H9 (cell line): Measurements from ENCODE around the gene FMN1. TPM values are rescaled to one million over a fixed set of nuclear protein-coding genes. Genes with fewer than 3 reads are reported as not detected.

Experiments
- DNase-seq: peaks from one replicate; pipeline ENCODE4 v3.0.0-alpha.2; 2017
- H2AFZ ChIP-seq: one replicate; pipeline ENCODE4 v1.6.1; 2013; ENCODE audit warnings: mild to moderate bottlenecking, low read length, control low read depth, moderate library complexity
- H2AK5ac ChIP-seq: 2 replicates; pipeline ENCODE4 v1.6.1; 2013; ENCODE audit warnings: low read length, control low read depth, mixed read lengths; ENCODE audit not compliant: insufficient read length
- H2BK120ac ChIP-seq: one replicate; pipeline ENCODE4 v1.6.1; 2013; ENCODE audit warnings: low read depth, mild to moderate bottlenecking, low read length, control low read depth, inconsistent platforms; ENCODE audit not compliant: poor library complexity, severe bottlenecking
- H2BK12ac ChIP-seq: 2 replicates; pipeline ENCODE4 v1.6.1; 2013; ENCODE audit warnings: low read length, control low read depth, mixed read lengths, low read depth; ENCODE audit not compliant: insufficient read length
- H2BK15ac ChIP-seq: 2 replicates; pipeline ENCODE4 v1.6.1; 2013; ENCODE audit warnings: low read depth, low read length, control low read depth
- H2BK20ac ChIP-seq: one replicate; pipeline ENCODE4 v1.6.1; 2013; ENCODE audit warnings: low read depth, mild to moderate bottlenecking, low read length, control low read depth, inconsistent platforms; ENCODE audit not compliant: poor library complexity, severe bottlenecking
- H2BK5ac ChIP-seq: 2 replicates; pipeline ENCODE4 v1.6.1; 2013; ENCODE audit warnings: low read length, control low read depth, mixed read lengths; ENCODE audit not compliant: insufficient read length
- H3K14ac ChIP-seq: 2 replicates; pipeline ENCODE4 v1.6.1; 2013; ENCODE audit warnings: low read length, control low read depth; ENCODE audit not compliant: insufficient read depth
- H3K18ac ChIP-seq: 2 replicates; pipeline ENCODE4 v1.6.1; 2013; ENCODE audit warnings: low read depth, mild to moderate bottlenecking, mixed read lengths, low read length, control low read depth; ENCODE audit not compliant: insufficient read length
- H3K23ac ChIP-seq: 2 replicates; pipeline ENCODE4 v1.6.1; 2013; ENCODE audit warnings: low read length, control low read depth, mixed read lengths, low read depth; ENCODE audit not compliant: insufficient read length
- H3K23me2 ChIP-seq: 2 replicates; pipeline ENCODE4 v1.6.1; 2013; ENCODE audit warnings: low read depth, mild to moderate bottlenecking, mixed read lengths, low read length, control low read depth; ENCODE audit not compliant: insufficient read length, poor library complexity, severe bottlenecking
- H3K27ac ChIP-seq: 2 replicates; pipeline ENCODE4 v1.5.1; 2013; ENCODE audit warnings: low read length, control low read depth, mixed read lengths, low read depth; ENCODE audit not compliant: insufficient read length
- H3K27me3 ChIP-seq: 2 replicates; pipeline ENCODE4 v1.6.1; 2013; ENCODE audit warnings: low read length, control low read depth, inconsistent platforms; ENCODE audit not compliant: insufficient read depth
- H3K4ac ChIP-seq: 2 replicates; pipeline ENCODE4 v1.6.1; 2013; ENCODE audit warnings: low read depth, mild to moderate bottlenecking, control low read depth, inconsistent platforms, low read length, moderate library complexity
- H3K4me1 ChIP-seq: 2 replicates; pipeline ENCODE4 v1.6.1; 2013; ENCODE audit warnings: low read length, control low read depth, inconsistent platforms; ENCODE audit not compliant: insufficient read depth
- H3K4me2 ChIP-seq: 2 replicates; pipeline ENCODE4 v1.6.1; 2013; ENCODE audit warnings: low read length, control low read depth, mixed read lengths; ENCODE audit not compliant: insufficient read length, insufficient read depth
- H3K56ac ChIP-seq: 2 replicates; pipeline ENCODE4 v1.6.1; 2013; ENCODE audit warnings: low read depth, mild to moderate bottlenecking, mixed read lengths, low read length, control low read depth; ENCODE audit not compliant: insufficient read length
- H3K79me1 ChIP-seq: 2 replicates; pipeline ENCODE4 v1.6.1; 2013; ENCODE audit warnings: low read depth, mild to moderate bottlenecking, moderate library complexity, low read length, control low read depth, inconsistent platforms; ENCODE audit not compliant: insufficient read depth, poor library complexity, severe bottlenecking
- H3K79me2 ChIP-seq: 2 replicates; pipeline ENCODE4 v1.6.1; 2013; ENCODE audit warnings: low read length, control low read depth, inconsistent platforms; ENCODE audit not compliant: insufficient read depth
- H3K9ac ChIP-seq: 2 replicates; pipeline ENCODE4 v1.6.1; 2013; ENCODE audit warnings: low read length, control low read depth, mixed read lengths; ENCODE audit not compliant: insufficient read length; ENCODE audit errors: extremely low read depth
- H3K9me3 ChIP-seq: one replicate; pipeline ENCODE4 v1.6.1; 2013; ENCODE audit warnings: low read depth, low read length, inconsistent platforms; ENCODE audit not compliant: control insufficient read depth
- H3T11ph ChIP-seq: one replicate; pipeline ENCODE4 v1.6.1; 2013; ENCODE audit warnings: mild to moderate bottlenecking, low read length, control low read depth, inconsistent platforms
- H4K20me1 ChIP-seq: one replicate; pipeline ENCODE4 v1.6.1; 2013; ENCODE audit not compliant: control insufficient read depth, insufficient read length, insufficient read depth
- H4K5ac ChIP-seq: 2 replicates; pipeline ENCODE4 v1.6.1; 2013; ENCODE audit warnings: low read depth, mild to moderate bottlenecking, mixed read lengths, low read length, control low read depth; ENCODE audit not compliant: insufficient read length
- H4K8ac ChIP-seq: replicated peaks from 2 replicates; pipeline ENCODE4 v1.6.1; 2013; ENCODE audit warnings: low read length, control low read depth, mixed read lengths, low read depth; ENCODE audit not compliant: insufficient read length
- H4K91ac ChIP-seq: 2 replicates; pipeline ENCODE4 v1.6.1; 2013; ENCODE audit warnings: low read depth, mild to moderate bottlenecking, moderate library complexity, mixed read lengths, low read length, control low read depth; ENCODE audit not compliant: insufficient read length
- H3K27ac Mint-ChIP-seq, 3 experiments: 2 replicates in 2 of 3; 3 replicates in 1 of 3; pipeline ENCODE4 v1.8.0; 2020 to 2021; ENCODE audit warnings: mixed read lengths in 3 of 3, mild to moderate bottlenecking in 1 of 3, moderate library complexity in 1 of 3
- H3K27me3 Mint-ChIP-seq: 2 replicates; pipeline ENCODE4 v1.8.0; 2021; ENCODE audit warnings: low read depth, mild to moderate bottlenecking, moderate library complexity, mixed read lengths
- H3K36me3 Mint-ChIP-seq, 3 experiments: 2 replicates in 2 of 3; 3 replicates in 1 of 3; pipeline ENCODE4 v1.8.0; 2020 to 2021; ENCODE audit warnings: low read depth in 3 of 3, mixed read lengths in 3 of 3; ENCODE audit not compliant: insufficient read depth in 1 of 3
- H3K4me1 Mint-ChIP-seq, 2 experiments: 2 replicates each; pipeline ENCODE4 v1.8.0; 2020; ENCODE audit warnings: mixed read lengths in 2 of 2
- H3K4me3 Mint-ChIP-seq, 2 experiments: 2 replicates in 1 of 2; 3 replicates in 1 of 2; pipeline ENCODE4 v1.8.0; 2020 to 2021; ENCODE audit warnings: mild to moderate bottlenecking in 2 of 2, mixed read lengths in 2 of 2, moderate library complexity in 1 of 2
- H3K9me3 Mint-ChIP-seq, 2 experiments: 2 replicates in 1 of 2; 3 replicates in 1 of 2; pipeline ENCODE4 v1.8.0; 2020; ENCODE audit warnings: mild to moderate bottlenecking in 2 of 2, mixed read lengths in 2 of 2, moderate library complexity in 1 of 2
- CTCF ChIP-seq: fragments of 200-600 bp; sonication (generic); conservative IDR thresholded peaks from 3 replicates; pipeline ENCODE4 v1.8.0; 2021; ENCODE audit warnings: antibody characterized with exemption, mild to moderate bottlenecking
- WGBS: extraction: QIAGEN DNeasy Blood & Tissue Kit; methylation state at CpG from one replicate; pipeline ENCODE4 v1.1.7; 2013; ENCODE audit warnings: missing lambda C conversion rate, low lambda C conversion rate, mixed read lengths; ENCODE audit not compliant: insufficient read length; ENCODE audit errors: extremely low coverage; 5-methylcytosine and 5-hydroxymethylcytosine counted together
- total RNA-seq: library from RNA; stranded (reverse); gene quantifications from 2 replicates; pipeline ENCODE4 v1.2.1, GENCODE V29; 2021

Gene FMN1
- total RNA-seq, 1 experiment from 2014 or later = 1.9 TPM

- Histone ChIP-seq H3K4ac (no peak overlapping the region), H4K20me1 (no peaks in the 10 kb centered on the region), H3K27me3 (no peaks in the 10 kb centered on the region), H3K79me1 (no peaks in the 10 kb centered on the region), H3K18ac (no peak overlapping the region), H2BK15ac (no peak overlapping the region), H2BK120ac (no peak overlapping the region), H3K9ac (no peak overlapping the region), H2AFZ (no peak overlapping the region), H4K91ac (no peak overlapping the region), H4K5ac (no peak overlapping the region), H3K79me2 (no peaks in the 10 kb centered on the region), H3T11ph (no peak overlapping the region), H3K27ac (no peak overlapping the region), H3K4me2 (no peak overlapping the region), H2AK5ac (no peak overlapping the region), H3K9me3 (no peaks in the 10 kb centered on the region), H3K23me2 (no peaks in the 10 kb centered on the region), H2BK12ac (no peak overlapping the region), H3K4me1 (no peaks in the 10 kb centered on the region; the same call in 1 of the 2 replicates), H3K56ac (no peak overlapping the region), H4K8ac (no peak overlapping the region), H3K23ac (no peak overlapping the region), H3K14ac (no peak overlapping the region), H2BK20ac (no peak overlapping the region), H2BK5ac (no peak overlapping the region)
- Mint-ChIP-seq H3K27me3 (no peaks in the 10 kb centered on the region), H3K36me3 (no peaks in the 10 kb centered on the region), H3K9me3 (no peaks in the 10 kb centered on the region), H3K4me1 (peaks cover 16 to 18% of the 10 kb centered on the region in 2 experiments), H3K27ac (no peak overlapping the region), H3K4me3 (no peak overlapping the region)
- no peak for DNase-seq
- WGBS = no CpG with 5 or more reads among the region's 17 CpGs
- no peak for TF ChIP-seq CTCF
Measured at GRCh38 chr15:33153548-33153947, 41.0 kb downstream of the FMN1 start.
